ENCODE data around the gene SEMA3F. TPM values are rescaled to one million over a fixed set of nuclear protein-coding genes. Genes with fewer than 3 reads are reported as not detected.
A peak's percentile ranks its signal among the peaks of the same experiment; 100 is the strongest.
"Not testable (repeated sequence)": the region's sequence is repeated elsewhere in the genome, so short reads cannot be mapped to it uniquely, and the experiment has no call there.

The SEMA3F gene
- total RNA-seq, 1 experiment from 2014 or later: 69.6 TPM

DNA sequence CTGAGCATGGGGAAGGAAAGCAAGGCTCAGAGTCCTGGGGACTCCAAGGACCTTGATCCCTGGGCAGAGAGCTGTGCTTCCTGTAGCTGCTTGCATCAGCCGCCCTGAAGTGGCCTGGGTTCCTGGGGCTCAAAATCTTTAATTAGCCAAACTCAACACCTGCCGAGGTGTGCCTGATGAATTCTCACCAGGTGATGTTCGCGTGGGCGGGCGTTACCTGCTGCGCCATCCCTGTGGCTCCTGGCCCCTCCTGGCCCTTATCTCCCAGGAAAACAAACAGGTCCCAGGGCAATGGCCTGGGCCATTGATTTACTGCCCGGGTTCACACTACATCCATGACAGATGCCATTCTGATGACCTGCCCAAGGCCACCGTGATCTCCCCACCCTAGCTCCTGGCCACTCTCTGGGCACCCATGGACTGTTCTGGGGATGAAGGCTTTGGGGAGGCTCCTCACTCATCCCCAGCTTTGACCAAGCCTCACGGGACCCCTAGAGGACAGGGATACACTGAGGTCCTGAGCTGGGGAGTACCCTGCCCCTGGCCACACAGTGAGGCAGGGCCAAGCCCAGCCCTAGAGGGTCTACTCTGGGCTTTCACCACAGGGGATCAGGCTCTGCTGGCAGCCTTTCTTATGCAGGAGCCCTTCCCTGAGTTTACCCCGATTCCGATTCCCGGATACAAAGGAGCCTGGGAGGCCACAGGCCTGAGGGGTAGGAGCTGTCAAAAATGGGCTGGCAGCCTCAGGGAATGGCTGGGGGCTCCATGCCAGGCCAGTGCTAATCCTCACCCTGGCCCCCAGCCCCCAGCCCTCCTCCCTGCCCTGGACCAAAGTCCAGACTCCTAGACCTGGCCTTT is 55.6 kb downstream of the SEMA3F start:
- TF ChIP-seq, protein P1, sequence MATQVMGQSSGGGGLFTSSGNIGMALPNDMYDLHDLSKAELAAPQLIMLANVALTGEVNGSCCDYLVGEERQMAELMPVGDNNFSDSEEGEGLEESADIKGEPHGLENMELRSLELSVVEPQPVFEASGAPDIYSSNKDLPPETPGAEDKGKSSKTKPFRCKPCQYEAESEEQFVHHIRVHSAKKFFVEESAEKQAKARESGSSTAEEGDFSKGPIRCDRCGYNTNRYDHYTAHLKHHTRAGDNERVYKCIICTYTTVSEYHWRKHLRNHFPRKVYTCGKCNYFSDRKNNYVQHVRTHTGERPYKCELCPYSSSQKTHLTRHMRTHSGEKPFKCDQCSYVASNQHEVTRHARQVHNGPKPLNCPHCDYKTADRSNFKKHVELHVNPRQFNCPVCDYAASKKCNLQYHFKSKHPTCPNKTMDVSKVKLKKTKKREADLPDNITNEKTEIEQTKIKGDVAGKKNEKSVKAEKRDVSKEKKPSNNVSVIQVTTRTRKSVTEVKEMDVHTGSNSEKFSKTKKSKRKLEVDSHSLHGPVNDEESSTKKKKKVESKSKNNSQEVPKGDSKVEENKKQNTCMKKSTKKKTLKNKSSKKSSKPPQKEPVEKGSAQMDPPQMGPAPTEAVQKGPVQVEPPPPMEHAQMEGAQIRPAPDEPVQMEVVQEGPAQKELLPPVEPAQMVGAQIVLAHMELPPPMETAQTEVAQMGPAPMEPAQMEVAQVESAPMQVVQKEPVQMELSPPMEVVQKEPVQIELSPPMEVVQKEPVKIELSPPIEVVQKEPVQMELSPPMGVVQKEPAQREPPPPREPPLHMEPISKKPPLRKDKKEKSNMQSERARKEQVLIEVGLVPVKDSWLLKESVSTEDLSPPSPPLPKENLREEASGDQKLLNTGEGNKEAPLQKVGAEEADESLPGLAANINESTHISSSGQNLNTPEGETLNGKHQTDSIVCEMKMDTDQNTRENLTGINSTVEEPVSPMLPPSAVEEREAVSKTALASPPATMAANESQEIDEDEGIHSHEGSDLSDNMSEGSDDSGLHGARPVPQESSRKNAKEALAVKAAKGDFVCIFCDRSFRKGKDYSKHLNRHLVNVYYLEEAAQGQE (IDR thresholded peaks at IDR 0.05; ENCODE audit: insufficient read depth in 1 of 2, low read depth in 2 of 2, low read length in 1 of 2): no peak
- TF ChIP-seq, protein P2, sequence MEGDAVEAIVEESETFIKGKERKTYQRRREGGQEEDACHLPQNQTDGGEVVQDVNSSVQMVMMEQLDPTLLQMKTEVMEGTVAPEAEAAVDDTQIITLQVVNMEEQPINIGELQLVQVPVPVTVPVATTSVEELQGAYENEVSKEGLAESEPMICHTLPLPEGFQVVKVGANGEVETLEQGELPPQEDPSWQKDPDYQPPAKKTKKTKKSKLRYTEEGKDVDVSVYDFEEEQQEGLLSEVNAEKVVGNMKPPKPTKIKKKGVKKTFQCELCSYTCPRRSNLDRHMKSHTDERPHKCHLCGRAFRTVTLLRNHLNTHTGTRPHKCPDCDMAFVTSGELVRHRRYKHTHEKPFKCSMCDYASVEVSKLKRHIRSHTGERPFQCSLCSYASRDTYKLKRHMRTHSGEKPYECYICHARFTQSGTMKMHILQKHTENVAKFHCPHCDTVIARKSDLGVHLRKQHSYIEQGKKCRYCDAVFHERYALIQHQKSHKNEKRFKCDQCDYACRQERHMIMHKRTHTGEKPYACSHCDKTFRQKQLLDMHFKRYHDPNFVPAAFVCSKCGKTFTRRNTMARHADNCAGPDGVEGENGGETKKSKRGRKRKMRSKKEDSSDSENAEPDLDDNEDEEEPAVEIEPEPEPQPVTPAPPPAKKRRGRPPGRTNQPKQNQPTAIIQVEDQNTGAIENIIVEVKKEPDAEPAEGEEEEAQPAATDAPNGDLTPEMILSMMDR (IDR thresholded peaks at IDR 0.05): no peak
- TF ChIP-seq SIN3A (IDR thresholded peaks at IDR 0.05; ENCODE audit: borderline replicate concordance, insufficient read depth, low read depth, low read length): no peak
- TF ChIP-seq TCF7L2 (IDR thresholded peaks at IDR 0.05; ENCODE audit: low read depth, low read length): no peak
- TF ChIP-seq POLR2AphosphoS5 (IDR thresholded peaks at IDR 0.05; ENCODE audit: low read depth, low read length): no peak
- ATAC-seq (no peak), DNase-seq (ENCODE audit: low read depth, low spot score) (no peak)
- no peaks in the 10 kb centered on the region for H3K27me3 ChIP-seq (ENCODE audit: control insufficient read depth, insufficient read depth, low read length)
- H3K4me3 ChIP-seq (ENCODE audit: low read depth in 2 of 2, low read length in 2 of 2): no peak overlapping the region
- intact Hi-C loops (cut with micrococcal nuclease; ENCODE audit: unreplicated experiment) (no loop called here), in situ Hi-C loops (cut with HindIII; ENCODE audit: low pct_unique_long_range_greater_than_20kb, low sequenced_read_pairs) (no loop called here)
- no peaks in the 10 kb centered on the region; the same call in 1 of the 2 replicates for H3K4me1 ChIP-seq (ENCODE audit: control insufficient read depth, insufficient read depth, low read length)
- no peaks in the 10 kb centered on the region for H3K36me3 ChIP-seq (ENCODE audit: control insufficient read depth, insufficient read depth, low read length)
- no peaks in the 10 kb centered on the region for H3K9me3 ChIP-seq (ENCODE audit: control insufficient read depth, insufficient read depth, low read depth, low read length)
- CTCF ChIA-PET: no interaction called here
- no TSS peak for BruUV-seq (replicated peaks)
- H3K27ac ChIP-seq (ENCODE audit: low read length): no peak overlapping the region
- POLR2A ChIA-PET: interaction anchor here (0.6 to 1.0 kb wide), 2 partner anchors 14 to 1577 kb away, joined by 3 to 4 read pairs; no protein-coding TSS in a partner anchor

DNA sequence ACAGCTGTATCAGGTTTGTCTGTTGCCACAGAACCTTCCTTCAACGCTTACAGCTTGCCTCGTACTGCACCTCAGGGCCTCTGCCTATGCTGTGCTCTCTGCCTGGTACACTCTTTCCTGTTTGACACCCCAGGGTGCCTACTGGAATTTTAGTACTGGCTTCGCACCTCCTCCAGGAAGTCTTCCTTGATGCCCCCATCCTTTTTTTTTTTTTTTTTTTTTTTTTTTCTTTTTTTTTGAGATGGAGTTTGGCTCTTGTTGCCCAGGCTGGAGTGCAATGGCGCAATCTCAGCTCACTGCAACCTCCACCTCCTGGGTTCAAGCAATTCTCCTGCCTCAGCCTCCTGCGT is 56.2 kb downstream of the SEMA3F start:
- CTCF ChIA-PET; H3K4me3 ChIP-seq (ENCODE audit: low read depth in 2 of 2, low read length in 2 of 2); H3K36me3 ChIP-seq (ENCODE audit: control insufficient read depth, insufficient read depth, low read length); H3K4me1 ChIP-seq (ENCODE audit: control insufficient read depth, insufficient read depth, low read length); H3K27me3 ChIP-seq (ENCODE audit: control insufficient read depth, insufficient read depth, low read length); H3K9me3 ChIP-seq (ENCODE audit: control insufficient read depth, insufficient read depth, low read depth, low read length); DNase-seq (ENCODE audit: low read depth, low spot score); H3K27ac ChIP-seq (ENCODE audit: low read length); BruUV-seq (replicated peaks); intact Hi-C loops (cut with micrococcal nuclease; ENCODE audit: unreplicated experiment); ATAC-seq; in situ Hi-C loops (cut with HindIII; ENCODE audit: low pct_unique_long_range_greater_than_20kb, low sequenced_read_pairs): not testable (repeated sequence)
- POLR2A ChIA-PET: interaction anchor here (1.0 kb wide), 1 partner anchor 13 kb away, joined by 4 read pairs; no protein-coding TSS in a partner anchor

DNA sequence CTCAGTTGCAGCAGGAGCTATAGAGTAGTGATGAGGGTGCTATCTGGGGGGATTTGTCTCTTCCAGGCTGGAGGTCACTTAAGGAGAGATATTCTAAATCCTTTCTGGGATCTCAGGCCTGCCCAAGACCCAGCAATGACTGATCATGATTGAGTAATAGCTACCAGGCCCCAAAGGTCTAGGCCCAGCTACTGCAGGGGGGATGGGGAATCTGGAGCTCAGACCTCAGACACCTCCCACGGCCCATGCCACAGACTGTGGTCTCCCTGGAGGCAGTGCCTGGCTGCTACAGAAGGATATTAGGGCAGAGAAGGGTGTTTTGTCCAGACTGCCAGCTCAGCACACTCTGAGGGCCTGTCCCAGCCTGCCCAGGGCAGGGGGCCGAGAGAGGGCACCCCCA is 56.8 kb downstream of the SEMA3F start:
- BruUV-seq (replicated peaks): no TSS peak
- ATAC-seq: no peak
- TF ChIP-seq, protein P2 (IDR thresholded peaks at IDR 0.05): no peak
- TF ChIP-seq, protein P1 (IDR thresholded peaks at IDR 0.05; ENCODE audit: insufficient read depth in 1 of 2, low read depth in 2 of 2, low read length in 1 of 2): no peak
- TF ChIP-seq POLR2AphosphoS5 (IDR thresholded peaks at IDR 0.05; ENCODE audit: low read depth, low read length) (no peak), TCF7L2 (IDR thresholded peaks at IDR 0.05; ENCODE audit: low read depth, low read length) (no peak), SIN3A (IDR thresholded peaks at IDR 0.05; ENCODE audit: borderline replicate concordance, insufficient read depth, low read depth, low read length) (no peak)
- CTCF ChIA-PET: no interaction called here
- POLR2A ChIA-PET: no interaction called here
- in situ Hi-C loops (cut with HindIII; ENCODE audit: low pct_unique_long_range_greater_than_20kb, low sequenced_read_pairs): no loop called here
- Histone ChIP-seq H3K4me1 (ENCODE audit: control insufficient read depth, insufficient read depth, low read length) (no peaks in the 10 kb centered on the region; the same call in 1 of the 2 replicates), H3K9me3 (ENCODE audit: control insufficient read depth, insufficient read depth, low read depth, low read length) (no peaks in the 10 kb centered on the region), H3K36me3 (ENCODE audit: control insufficient read depth, insufficient read depth, low read length) (no peaks in the 10 kb centered on the region), H3K4me3 (ENCODE audit: low read depth in 2 of 2, low read length in 2 of 2) (no peak overlapping the region), H3K27me3 (ENCODE audit: control insufficient read depth, insufficient read depth, low read length) (no peaks in the 10 kb centered on the region), H3K27ac (ENCODE audit: low read length) (0 out of 2 replicates have a peak overlapping the region, but pooled peaks have one; percentile 29)
- intact Hi-C loops (cut with micrococcal nuclease; ENCODE audit: unreplicated experiment): no loop called here
- no peak for DNase-seq (ENCODE audit: low read depth, low spot score)
